Esophagus mucosa (tissue), 1 donor: ENCODE measurements around the gene NXPE2. TPM values are rescaled to one million over a fixed set of nuclear protein-coding genes. Genes with fewer than 3 reads are reported as not detected.
"Not testable (repeated sequence)": the region's sequence is repeated elsewhere in the genome, so short reads cannot be mapped to it uniquely, and the experiment has no call there.

Source experiments
- ATAC-seq: fragments of 200-7000 bp; cut with Tn5 transposase; one replicate; pipeline ENCODE4 v1.9.1; 2020
- total RNA-seq: library from RNA; stranded (reverse); gene quantifications from one replicate; pipeline ENCODE4 v1.2.4, GENCODE V29; 2023
- donor health status: DM: yes; HTN: yes; CAD: no.

The NXPE2 gene
- total RNA-seq, result not detected

GRCh38 chr11:114678125-114679036, at the start of gene NXPE2:
NXPE2 (plus strand) TSS chr11:114678527; CDS start chr11:114678576, 49 bp downstream.
- peak; percentile 74 for ATAC-seq

DNA sequence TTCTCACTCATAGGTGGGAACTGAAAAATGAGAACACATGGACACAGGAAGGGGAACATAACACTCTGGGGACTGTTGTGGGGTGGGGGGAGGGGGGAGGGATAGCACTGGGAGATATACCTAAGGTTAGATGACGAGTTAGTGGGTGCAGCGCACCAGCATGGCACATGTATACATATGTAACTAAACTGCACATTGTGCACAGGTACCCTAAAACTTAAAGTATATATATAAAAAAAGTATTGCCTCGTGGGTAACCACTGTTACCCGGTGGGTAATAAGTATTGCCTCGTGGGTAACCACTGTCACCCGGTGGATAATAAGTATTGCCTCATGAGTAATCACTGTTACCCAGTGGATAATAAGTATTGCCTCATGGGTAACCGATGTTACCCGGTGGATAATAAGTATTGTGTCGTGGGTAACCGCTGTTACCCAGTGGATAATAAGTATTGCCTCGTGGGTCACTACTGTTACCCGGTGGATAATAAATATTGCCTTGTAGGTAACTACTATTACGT, 46.8 kb upstream of the NXPE2 start:
- ATAC-seq, result not testable (repeated sequence)

- ATAC-seq, result not testable (repeated sequence)
Measured at GRCh38 chr11:114639440-114639839, 38.9 kb upstream of the NXPE2 start.

GRCh38 chr11:114650661-114651060, 27.7 kb upstream of the NXPE2 start:
- no peak for ATAC-seq

DNA sequence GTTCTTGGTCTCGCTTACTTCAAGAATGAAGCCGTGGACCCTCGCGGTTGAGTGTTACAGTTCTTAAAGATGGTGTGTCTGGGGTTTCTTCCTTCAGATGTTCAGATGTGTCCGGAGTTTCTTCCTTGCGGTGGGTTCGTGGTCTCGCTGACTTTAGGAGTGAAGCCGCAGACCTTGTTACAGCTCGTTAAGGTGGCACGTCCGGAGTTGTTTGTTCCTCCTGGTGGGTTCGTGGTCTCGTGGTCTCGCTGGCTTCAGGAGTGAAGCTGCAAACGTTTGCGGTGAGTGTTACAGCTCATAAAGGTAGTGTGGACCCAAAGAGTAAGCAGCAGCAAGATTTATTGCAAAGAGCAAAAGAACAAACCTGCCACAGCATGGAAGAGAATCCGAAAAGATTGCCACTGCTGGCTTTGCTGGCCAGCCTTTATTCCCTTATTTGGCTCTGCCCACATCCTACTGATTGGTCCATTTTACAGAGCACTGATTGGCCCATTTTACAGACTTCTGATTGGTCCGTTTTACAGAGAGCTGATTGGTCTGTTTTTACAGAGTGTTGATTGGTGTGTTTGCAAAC, 27.1 kb upstream of the NXPE2 start:
- no peak for ATAC-seq

DNA sequence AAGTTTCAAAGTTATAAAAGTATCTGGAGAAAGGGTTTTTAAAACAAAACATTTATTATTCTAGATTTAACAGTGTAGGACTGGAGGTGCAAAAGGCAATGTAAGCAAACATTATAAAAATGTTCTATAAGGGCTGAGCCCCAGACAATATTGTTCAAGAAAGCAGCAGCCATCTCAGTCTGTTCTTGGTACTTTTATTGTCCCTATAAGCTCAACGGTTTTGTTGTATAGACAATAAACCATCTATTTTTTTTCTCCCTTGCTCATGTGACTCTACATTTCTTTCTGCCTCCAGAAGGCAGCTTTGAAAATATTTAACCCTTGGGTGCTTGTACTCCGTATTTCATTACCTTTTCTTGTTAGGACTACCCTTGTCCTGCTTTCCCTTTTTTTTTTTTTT, 25.2 kb upstream of the NXPE2 start:
- no peak for ATAC-seq

- no peak for ATAC-seq
Measured at GRCh38 chr11:114664641-114665040, 13.7 kb upstream of the NXPE2 start.

- no peak for ATAC-seq
Measured at GRCh38 chr11:114666760-114667159, 11.6 kb upstream of the NXPE2 start.

GRCh38 chr11:114668109-114668508, 10.2 kb upstream of the NXPE2 start:
- no peak for ATAC-seq

DNA sequence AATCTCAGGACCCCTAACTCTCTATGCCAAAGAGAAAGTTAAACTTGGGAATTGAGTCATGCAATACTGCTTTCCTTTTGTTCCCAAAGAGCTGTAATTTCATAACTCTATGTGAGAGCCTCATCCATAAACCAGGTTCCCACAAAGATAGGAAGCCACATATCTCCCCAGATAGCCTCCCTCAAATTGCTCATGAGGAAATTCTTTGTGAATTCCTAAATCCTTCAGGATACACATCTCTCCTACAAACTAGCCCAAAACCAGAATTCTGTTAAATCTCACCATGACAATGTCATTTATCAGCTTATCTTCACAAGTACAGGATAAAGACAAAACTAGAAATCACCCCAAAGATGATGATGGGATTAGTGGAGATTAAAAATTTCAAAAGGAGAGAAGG, 4.7 kb upstream of the NXPE2 start:
- no peak for ATAC-seq

DNA sequence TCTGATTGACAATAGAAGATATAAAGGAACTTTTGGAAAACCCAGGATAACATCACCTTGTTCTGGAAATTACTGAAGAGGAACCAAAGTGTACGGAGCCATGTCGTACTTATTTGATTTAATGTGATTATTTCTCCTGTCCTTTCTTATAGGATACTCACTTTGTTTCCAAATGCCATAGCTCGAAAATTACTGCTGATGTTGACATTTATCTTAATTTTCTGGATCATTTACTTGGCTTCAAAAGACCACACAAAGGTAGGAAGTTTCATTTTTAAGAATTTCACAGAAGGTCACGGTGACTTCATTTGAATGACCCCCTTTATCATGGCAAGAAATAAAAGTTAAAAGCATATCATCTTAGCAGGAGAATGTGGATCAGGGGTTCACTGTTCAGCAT, 1.2 kb downstream of the NXPE2 start:
- ATAC-seq, result no peak

DNA sequence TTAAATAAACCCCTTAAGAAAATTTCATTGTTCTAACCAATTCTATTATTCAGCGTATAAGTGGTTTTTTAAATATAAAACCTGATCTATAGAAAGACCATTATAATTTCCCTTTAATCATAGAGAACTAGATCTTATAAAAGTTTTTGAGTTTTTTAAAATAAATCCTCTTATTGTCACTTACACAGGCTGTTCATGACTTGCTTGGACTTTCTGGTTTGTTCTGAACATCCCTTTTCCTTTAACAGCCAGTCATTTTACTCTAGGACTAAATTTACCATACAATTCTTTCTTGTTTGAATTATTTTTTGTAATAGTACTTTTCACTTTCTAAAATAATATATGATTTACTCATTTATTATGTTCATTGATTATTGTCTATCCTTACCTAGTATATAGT, 4.7 kb downstream of the NXPE2 start:
- ATAC-seq, result no peak

DNA sequence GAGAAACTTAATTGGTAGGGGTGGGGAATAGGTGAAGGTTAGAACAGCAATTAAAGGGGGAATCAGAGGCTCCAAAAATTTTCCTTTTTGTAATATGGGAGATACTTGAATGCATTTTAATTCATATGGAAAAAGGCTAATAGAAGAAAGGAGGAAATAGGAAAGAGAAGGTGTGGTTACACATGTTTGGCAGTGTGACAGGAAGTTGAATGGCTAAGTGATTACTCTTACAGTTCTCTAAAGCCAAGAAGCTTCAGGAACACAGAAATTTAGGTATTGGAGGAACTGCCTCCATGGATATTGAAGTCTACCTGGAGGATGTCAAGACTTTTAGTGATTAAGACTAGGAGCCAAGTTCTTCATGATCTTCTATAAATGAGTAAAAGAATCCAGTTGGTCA, 6.3 kb downstream of the NXPE2 start:
- no peak for ATAC-seq

GRCh38 chr11:114685097-114685496, 6.8 kb downstream of the NXPE2 start:
- ATAC-seq, result no peak

DNA sequence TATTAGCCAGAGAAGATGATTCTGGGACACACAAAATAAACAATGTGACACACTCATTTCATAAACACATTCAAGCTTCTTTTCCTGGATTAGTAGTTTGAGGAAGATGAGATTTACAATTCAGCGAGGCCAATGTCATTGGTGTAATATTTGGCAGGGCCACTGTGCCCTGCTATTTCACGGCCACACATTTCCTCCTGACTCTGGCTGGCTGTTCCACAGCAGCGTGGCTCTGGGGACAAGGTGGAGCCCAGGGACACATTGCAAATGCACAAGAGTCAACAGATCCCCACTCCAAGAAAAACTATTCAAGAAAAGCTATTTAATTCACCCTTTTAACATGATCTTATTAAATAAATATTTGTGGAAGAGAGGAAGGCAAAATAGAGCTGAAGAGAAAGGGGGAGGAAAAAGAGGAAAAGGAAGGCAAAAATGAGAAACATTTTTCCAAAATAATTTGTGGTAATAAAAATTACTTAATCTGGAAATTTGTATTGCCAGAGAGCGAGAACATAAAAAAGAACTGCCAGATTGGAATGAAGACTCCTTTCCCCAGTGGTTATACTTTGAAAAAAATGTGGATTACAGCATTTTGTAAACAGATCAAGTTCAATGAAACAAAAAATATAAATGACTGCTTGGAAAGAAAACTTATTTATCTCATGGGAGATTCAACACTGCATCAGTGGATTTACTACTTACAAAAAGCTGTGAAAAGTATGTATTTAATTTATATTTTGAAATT, 27.1 kb downstream of the NXPE2 start:
- ATAC-seq, result no peak

DNA sequence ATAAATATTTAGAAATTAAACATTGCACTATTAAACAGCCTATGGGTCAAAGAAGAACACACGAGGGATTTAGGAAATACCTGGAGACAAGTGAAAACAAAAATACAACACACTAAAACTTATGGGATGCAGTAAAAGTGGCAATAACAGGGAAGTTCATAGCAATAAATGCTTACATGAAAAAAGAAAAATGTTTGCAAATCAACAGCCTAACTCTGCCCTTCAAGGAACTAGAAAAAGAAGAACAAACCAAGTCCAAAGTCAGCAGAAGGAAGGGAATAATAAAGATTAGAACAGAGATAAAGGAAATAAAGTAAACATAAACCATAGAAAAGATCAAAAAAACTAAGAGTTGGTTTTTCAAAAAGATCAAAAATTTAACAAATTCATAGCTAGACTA, 31.6 kb downstream of the NXPE2 start:
- ATAC-seq, result no peak

GRCh38 chr11:114713756-114714155, 35.4 kb downstream of the NXPE2 start:
- ATAC-seq, result no peak

DNA sequence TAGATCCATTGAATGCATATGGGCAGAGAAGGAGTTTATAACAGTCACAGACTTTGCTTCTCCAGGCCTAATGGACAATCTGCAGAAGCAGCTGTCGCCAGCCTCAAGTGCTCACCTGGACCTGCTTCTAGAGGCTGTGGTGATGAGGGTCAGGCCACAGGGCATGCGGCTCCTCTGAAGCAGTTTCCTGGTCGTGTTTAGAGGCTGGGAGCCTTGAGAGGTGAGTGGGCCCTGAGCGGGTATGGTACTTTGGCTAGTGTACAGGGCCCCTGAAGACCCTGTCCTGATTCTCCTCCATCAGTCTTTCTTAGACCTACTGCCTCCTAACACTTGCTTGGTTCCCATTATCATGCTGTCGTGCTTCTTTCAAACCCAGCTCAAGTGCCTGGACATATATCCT, 41.2 kb downstream of the NXPE2 start:
- no peak for ATAC-seq

DNA sequence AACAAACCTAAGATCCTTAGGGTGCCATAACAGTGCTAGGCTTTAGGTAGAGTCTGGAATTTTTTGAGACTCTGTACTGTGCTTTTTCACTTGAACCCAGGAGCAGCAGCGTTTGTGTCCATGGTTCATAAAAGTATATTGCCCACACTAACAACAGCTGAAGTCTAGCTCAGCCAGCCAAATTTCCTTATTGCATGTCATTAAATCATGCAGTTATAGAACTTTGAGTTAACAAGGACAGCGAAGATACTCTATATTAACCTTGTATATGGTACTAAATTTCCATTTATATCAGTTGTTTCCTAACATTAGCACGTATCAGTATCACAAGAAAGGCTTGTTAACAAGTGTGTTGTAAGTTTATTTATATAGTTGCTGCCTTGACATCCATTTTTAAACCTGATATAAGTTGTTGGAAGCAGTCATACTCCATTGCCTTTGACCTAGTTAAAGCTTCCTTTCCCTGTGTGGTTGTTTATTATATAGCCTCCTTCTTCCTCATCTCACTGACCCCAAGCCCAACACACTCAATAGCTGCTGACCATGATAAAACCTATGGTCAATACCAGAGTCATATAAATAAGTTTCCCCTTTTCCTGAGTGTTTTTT, 46.7 kb downstream of the NXPE2 start:
- ATAC-seq, result no peak

DNA sequence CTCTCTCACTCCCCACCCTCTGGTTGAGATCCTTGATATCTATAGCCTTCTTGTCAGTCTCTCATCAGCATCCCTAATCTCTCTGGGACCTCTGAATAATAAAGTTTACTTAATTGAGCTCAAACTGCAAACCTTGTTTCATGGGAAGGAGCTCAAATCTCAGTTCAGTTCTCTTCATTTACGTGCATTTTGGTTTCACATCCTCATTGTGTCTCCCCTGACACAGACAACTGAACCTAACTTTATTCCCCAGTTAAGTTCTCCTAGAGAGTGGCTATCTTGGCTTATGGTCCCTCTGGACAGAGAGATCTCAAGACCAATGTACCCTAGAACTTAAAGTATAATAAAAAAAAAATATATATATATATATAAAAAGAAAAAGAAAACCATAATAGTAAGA, 47.3 kb downstream of the NXPE2 start:
- no peak for ATAC-seq

DNA sequence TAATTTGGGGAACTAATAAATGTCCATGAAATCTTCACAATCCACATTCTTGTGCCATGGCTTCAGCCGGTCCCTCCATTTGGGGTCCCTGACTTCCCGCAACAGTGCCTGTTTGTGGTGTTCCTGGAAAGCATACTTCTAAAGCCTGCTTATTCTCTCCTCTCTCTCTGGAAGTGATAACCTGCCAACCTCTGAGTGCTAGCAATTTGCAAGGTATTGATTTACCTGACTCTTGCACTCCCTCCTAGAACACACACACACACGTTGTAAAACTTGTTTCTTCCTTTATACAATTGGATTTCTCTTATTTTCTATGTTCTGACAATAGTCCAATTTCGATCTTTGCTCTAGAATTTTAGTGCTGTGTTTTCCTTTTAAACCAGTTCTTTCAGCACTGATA, 58.5 kb downstream of the NXPE2 start:
- ATAC-seq, result no peak

DNA sequence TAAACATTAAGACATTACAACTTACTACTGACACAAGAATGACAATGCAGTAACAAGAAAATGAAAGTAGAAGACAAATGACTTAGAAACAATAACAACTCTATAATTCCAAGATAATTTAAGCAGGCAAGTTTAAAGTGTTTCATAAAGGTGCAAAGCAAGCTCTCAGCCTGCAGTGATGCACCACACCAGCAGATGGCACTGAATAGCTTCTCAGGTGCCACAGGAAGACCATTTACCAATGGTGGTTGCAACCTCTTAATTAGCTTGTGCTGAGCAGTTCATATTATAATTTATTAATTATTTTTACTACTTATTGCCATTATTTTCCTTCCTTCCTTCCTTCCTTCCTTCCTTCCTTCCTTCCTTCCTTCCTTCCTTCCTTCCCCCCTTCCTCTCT, 60.6 kb downstream of the NXPE2 start:
- ATAC-seq, result no peak

GRCh38 chr11:114745150-114745671, 66.9 kb downstream of the NXPE2 start:
- ATAC-seq, result no peak
